Measurements from ENCODE around the gene ARHGEF19. TPM values are rescaled to one million over a fixed set of nuclear protein-coding genes. Genes with fewer than 3 reads are reported as not detected.
A peak's percentile ranks its signal among the peaks of the same experiment; 100 is the strongest.

Gene ARHGEF19
- total and polyA plus RNA-seq, 9 of the 15 experiments (the other 6 are each of a cell fraction or from before 2014, with no cell fraction given): 0.73 to 21.0 (median 5.2) TPM

- TF ChIP-seq JUND (IDR thresholded peaks at IDR 0.05; ENCODE audit: borderline replicate concordance, low read depth, low read length): 0 out of 2 replicates have a peak, but pooled peaks have one; percentile 43
- TF ChIP-seq JUND (tag; IDR thresholded peaks at IDR 0.05; ENCODE audit: borderline replicate concordance, low read depth, low read length): no peak; the same call in 2 of the 3 replicates
- peak; percentile 67 for TF ChIP-seq POLR2G (IDR thresholded peaks at IDR 0.05; ENCODE audit: low read depth, low read length)
- peak in 2 of 3 experiments; percentile 16 to 78 for TF ChIP-seq YY1 (IDR thresholded peaks at IDR 0.05; ENCODE audit: borderline replicate concordance in 1 of 3, control insufficient read depth in 1 of 3, extremely low read depth in 1 of 3, insufficient read depth in 3 of 3, insufficient read length in 1 of 3, insufficient replicate concordance in 2 of 3, low read depth in 1 of 3, low read length in 2 of 3)
- TF ChIP-seq NFE2 (IDR thresholded peaks at IDR 0.05; ENCODE audit: low read depth): no peak
- peak; percentile 65 for TF ChIP-seq ZNF592 (IDR thresholded peaks at IDR 0.05)
- peak; percentile 48 for TF ChIP-seq MYC (IDR thresholded peaks at IDR 0.05; ENCODE audit: low read depth, low read length)
- TF ChIP-seq MYC (CRISPR knock-in tag; IDR thresholded peaks at IDR 0.05; ENCODE audit: borderline replicate concordance, low read depth): 0 out of 2 replicates have a peak, but pooled peaks have one; percentile 23
- TF ChIP-seq E2F6 (IDR thresholded peaks at IDR 0.05; ENCODE audit: borderline replicate concordance in 1 of 2, extremely low read depth in 1 of 2, insufficient read depth in 1 of 2, insufficient read length in 1 of 2, low read depth in 1 of 2, low read length in 1 of 2, poor library complexity in 1 of 2, severe bottlenecking in 1 of 2): peak; percentile 32 to 86
- TF ChIP-seq E2F1 (CRISPR knock-in tag; IDR thresholded peaks at IDR 0.05): peak; percentile 83
- TF ChIP-seq NBN (IDR thresholded peaks at IDR 0.05; ENCODE audit: low read depth): peak; percentile 69
- no peak for TF ChIP-seq ZNF584 (CRISPR knock-in tag; IDR thresholded peaks at IDR 0.05; ENCODE audit: low read depth)
- peak; percentile 96 for TF ChIP-seq L3MBTL2 (IDR thresholded peaks at IDR 0.05)
- no peak for TF ChIP-seq GATAD2A (IDR thresholded peaks at IDR 0.05)
- TF ChIP-seq ZNF431 (CRISPR knock-in tag; IDR thresholded peaks at IDR 0.05): no peak
- peak in 1 of 2 experiments; percentile 63; a peak in 2 of 4 replicates for TF ChIP-seq MNT (conservative IDR thresholded peaks at IDR 0.05)
- TF ChIP-seq RCOR1 (IDR thresholded peaks at IDR 0.05; ENCODE audit: borderline replicate concordance in 1 of 2, low read depth in 2 of 2, low read length in 2 of 2): 0 out of 4 replicates have a peak, but pooled peaks of 1 of the 2 experiments have one; percentile 13
Measured at GRCh38 chr1:16217061-16217785, 4.8 kb upstream of the ARHGEF19 start (continued).

All from K562 (cell line).